Skeletal muscle cell (primary cell): ENCODE measurements around the gene ASB8.
"Not testable (repeated sequence)": the region's sequence is repeated elsewhere in the genome, so short reads cannot be mapped to it uniquely, and the experiment has no call there.

ENCODE experiments used
- DNase-seq: peaks from one replicate; pipeline ENCODE4 v3.0.0-alpha.2; 2010; ENCODE audit warnings: low read depth
- H3K4me3 ChIP-seq: 2 replicates; pipeline ENCODE4 v1.5.1; 2011; ENCODE audit warnings: low read depth, mild to moderate bottlenecking, control low read depth, low read length, moderate library complexity

ASB8 gene

GRCh38 chr12:48115957-48116356 lies 41.4 kb downstream of the ASB8 start:
- H3K4me3 ChIP-seq, result no peak overlapping the region
- DNase-seq, result no peak

GRCh38 chr12:48111312-48111693 lies 46.0 kb downstream of the ASB8 start:
- not testable (repeated sequence) for H3K4me3 ChIP-seq, DNase-seq

- H3K4me3 ChIP-seq, result no peak overlapping the region
- DNase-seq, result no peak
Measured at GRCh38 chr12:48110691-48111311, 46.5 kb downstream of the ASB8 start.

- H3K4me3 ChIP-seq, result no peak overlapping the region
- no peak for DNase-seq
Measured at GRCh38 chr12:48109424-48109823, 47.9 kb downstream of the ASB8 start.

GRCh38 chr12:48106681-48107613 lies 50.4 kb downstream of the ASB8 start:
- H3K4me3 ChIP-seq, result peak overlapping the region; percentile 61
- DNase-seq, result no peak

- peak within 1 kb of the TSS; percentile 61 for H3K4me3 ChIP-seq
Measured at GRCh38 chr12:48105867-48106680, 51.2 kb downstream of the ASB8 start, which contains the start of gene SENP1. TSS of gene SENP1 (minus strand) at chr12:48106079. CDS start at chr12:48101472, 4,607 bp downstream.

GRCh38 chr12:48105321-48105866 lies 51.9 kb downstream of the ASB8 start:
- peak overlapping the region; percentile 61 for H3K4me3 ChIP-seq
- DNase-seq, result no peak

More at GRCh38 chr12:48105867-48106680, 51.2 kb downstream of the ASB8 start, which contains the start of gene SENP1:
- DNase-seq, result peak; percentile 41

GRCh38 chr12:48104531-48104930 lies 52.8 kb downstream of the ASB8 start:
- no peak for DNase-seq
- H3K4me3 ChIP-seq, result peak overlapping the region; percentile 61
